Natural killer cell (primary cell): ENCODE results near the gene XDH. TPM values are rescaled to one million over a fixed set of nuclear protein-coding genes. Genes with fewer than 3 reads are reported as not detected.

Experiments
- ATAC-seq, 3 donors: fragments of 150-1000 bp in 2 of 3; fragments of 200-7000 bp in 1 of 3; cut with Tn5 transposase; 1 replicate in 1 of 3; 2 replicates in 2 of 3; pipeline ENCODE4 v1.10.0; 2021; ENCODE audit warnings: mild to moderate bottlenecking in 2 of 3, moderate library complexity in 2 of 3
- DNase-seq, 2 donors: peaks; one replicate each; pipeline versions ENCODE4 v3.0.0 to v3.0.0-alpha.2; 2013 to 2021; ENCODE audit warnings: mixed read lengths in 1 of 2
- H3K27ac ChIP-seq: one replicate; pipeline ENCODE4 v1.5.1; 2013; ENCODE audit warnings: mild to moderate bottlenecking, low read length
- H3K27me3 ChIP-seq: one replicate; pipeline ENCODE4 v1.6.1; 2013; ENCODE audit warnings: low read length; ENCODE audit not compliant: control insufficient read depth, insufficient read depth
- H3K36me3 ChIP-seq: one replicate; pipeline ENCODE4 v1.6.1; 2013; ENCODE audit warnings: low read length; ENCODE audit not compliant: control insufficient read depth, insufficient read depth
- H3K4me1 ChIP-seq: one replicate; pipeline ENCODE4 v1.6.1; 2013; ENCODE audit warnings: low read length; ENCODE audit not compliant: control insufficient read depth, insufficient read depth
- H3K4me3 ChIP-seq: one replicate; pipeline ENCODE4 v1.5.1; 2013; ENCODE audit warnings: low read length
- H3K9me3 ChIP-seq: one replicate; pipeline ENCODE4 v1.6.1; 2013; ENCODE audit warnings: low read length; ENCODE audit not compliant: control insufficient read depth, insufficient read depth
- H3K27ac Mint-ChIP-seq, 2 donors: one replicate each; pipeline ENCODE4 v1.8.0; 2022; ENCODE audit warnings: mild to moderate bottlenecking in 2 of 2, mixed read lengths in 2 of 2, moderate library complexity in 1 of 2
- H3K27me3 Mint-ChIP-seq, 2 donors: one replicate each; pipeline ENCODE4 v1.8.0; 2022; ENCODE audit warnings: low read depth in 2 of 2, mixed read lengths in 2 of 2
- H3K36me3 Mint-ChIP-seq: one replicate; pipeline ENCODE4 v1.8.0; 2022; ENCODE audit warnings: mixed read lengths
- H3K4me1 Mint-ChIP-seq, 2 donors: one replicate each; pipeline ENCODE4 v1.8.0; 2022; ENCODE audit warnings: mixed read lengths in 2 of 2
- H3K4me3 Mint-ChIP-seq: one replicate; pipeline ENCODE4 v1.8.0; 2022; ENCODE audit warnings: mild to moderate bottlenecking, moderate library complexity, mixed read lengths
- H3K9me3 Mint-ChIP-seq, 2 donors: one replicate each; pipeline ENCODE4 v1.8.0; 2022; ENCODE audit warnings: mixed read lengths in 2 of 2
- whole genome bisulfite sequencing: methylation state at CpG from one replicate; pipeline ENCODE4 v1.1.7; 2013; ENCODE audit warnings: missing lambda C conversion rate; ENCODE audit not compliant: insufficient coverage; 5-methylcytosine and 5-hydroxymethylcytosine counted together
- intact Hi-C: fragments of 100-400 bp; cut with micrococcal nuclease; formaldehyde crosslinking; loops from one replicate; pipeline ENCODE4 v1.14.2; 2022
- total RNA-seq, 4 donors: library from RNA; stranded (reverse); fragments of 120-200 nt in 1 of 4; gene quantifications; one replicate each; pipeline versions ENCODE4 v1.2.3 to v1.2.4, GENCODE V29; 2013 to 2022
- TF ChIP-seq, protein P1 (sequence below): fragments of 200-600 bp; IDR thresholded peaks from one replicate; pipeline ENCODE4 v1.8.0; 2022; ENCODE audit warnings: antibody characterized with exemption

XDH gene
- total RNA-seq, 3 donors from 2014 or later (not counting 1 experiment from before 2014, with no cell fraction given): not detected

DNA sequence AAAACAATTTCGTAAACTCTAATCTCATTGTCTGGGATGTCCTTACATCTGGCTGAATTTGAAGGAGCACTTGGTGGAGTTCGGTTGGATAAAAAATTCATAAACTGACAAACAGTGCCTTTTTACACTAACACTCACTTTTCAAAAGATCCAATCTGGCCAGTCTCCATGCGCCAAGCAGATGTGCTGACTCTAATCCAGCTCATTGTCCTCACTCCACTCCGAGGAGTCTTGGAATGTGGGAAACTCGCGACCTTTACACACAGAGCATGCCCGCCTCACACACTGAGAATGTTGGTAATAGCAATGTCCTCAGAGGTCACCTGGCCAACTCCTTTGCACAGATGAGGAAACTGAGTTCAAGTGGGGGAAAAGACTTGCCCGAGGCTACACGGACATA is 66.8 kb downstream of the XDH start:
- H3K27me3 Mint-ChIP-seq: peaks cover 17 to 21% of the 10 kb centered on the region in 2 donors
- Histone ChIP-seq H3K36me3 (no peaks in the 10 kb centered on the region), H3K27me3 (peaks cover 4% of the 10 kb centered on the region), H3K4me1 (no peaks in the 10 kb centered on the region), H3K9me3 (no peaks in the 10 kb centered on the region), H3K27ac (no peak overlapping the region), H3K4me3 (no peak overlapping the region)
- intact Hi-C loops: no loop called here
- H3K9me3 Mint-ChIP-seq: no peaks in the 10 kb centered on the region
- ATAC-seq (no peak), DNase-seq (no peak)
- H3K36me3 Mint-ChIP-seq: no peaks in the 10 kb centered on the region
- H3K4me1 Mint-ChIP-seq: no peaks in the 10 kb centered on the region
- WGBS: 82% methylated on average over 9 of the region's 9 CpGs
- H3K27ac Mint-ChIP-seq: no peak overlapping the region
- TF ChIP-seq, protein P1, sequence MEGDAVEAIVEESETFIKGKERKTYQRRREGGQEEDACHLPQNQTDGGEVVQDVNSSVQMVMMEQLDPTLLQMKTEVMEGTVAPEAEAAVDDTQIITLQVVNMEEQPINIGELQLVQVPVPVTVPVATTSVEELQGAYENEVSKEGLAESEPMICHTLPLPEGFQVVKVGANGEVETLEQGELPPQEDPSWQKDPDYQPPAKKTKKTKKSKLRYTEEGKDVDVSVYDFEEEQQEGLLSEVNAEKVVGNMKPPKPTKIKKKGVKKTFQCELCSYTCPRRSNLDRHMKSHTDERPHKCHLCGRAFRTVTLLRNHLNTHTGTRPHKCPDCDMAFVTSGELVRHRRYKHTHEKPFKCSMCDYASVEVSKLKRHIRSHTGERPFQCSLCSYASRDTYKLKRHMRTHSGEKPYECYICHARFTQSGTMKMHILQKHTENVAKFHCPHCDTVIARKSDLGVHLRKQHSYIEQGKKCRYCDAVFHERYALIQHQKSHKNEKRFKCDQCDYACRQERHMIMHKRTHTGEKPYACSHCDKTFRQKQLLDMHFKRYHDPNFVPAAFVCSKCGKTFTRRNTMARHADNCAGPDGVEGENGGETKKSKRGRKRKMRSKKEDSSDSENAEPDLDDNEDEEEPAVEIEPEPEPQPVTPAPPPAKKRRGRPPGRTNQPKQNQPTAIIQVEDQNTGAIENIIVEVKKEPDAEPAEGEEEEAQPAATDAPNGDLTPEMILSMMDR: no peak
- no peak overlapping the region for H3K4me3 Mint-ChIP-seq

DNA sequence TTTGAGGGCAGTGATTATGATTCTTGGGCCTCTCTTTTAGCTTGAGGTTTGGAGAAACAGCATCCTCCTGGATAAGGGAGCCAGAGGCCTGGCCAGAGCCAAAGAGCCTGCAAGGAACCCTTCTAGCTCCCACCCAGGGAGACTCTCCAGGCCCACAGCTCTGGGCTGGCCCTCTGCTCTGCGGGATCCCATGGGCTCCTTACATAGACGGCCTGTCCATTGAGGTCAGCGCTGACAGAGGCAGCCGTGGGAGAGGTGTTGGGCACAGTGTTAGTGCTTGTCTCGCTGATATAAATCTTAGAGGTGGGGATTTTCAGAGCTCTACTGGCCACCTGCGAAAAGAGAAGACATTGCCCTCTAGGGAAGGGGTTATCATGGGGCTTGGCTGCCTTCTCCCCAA is 67.2 kb downstream of the XDH start:
- H3K4me1 ChIP-seq: no peaks in the 10 kb centered on the region
- H3K4me1 Mint-ChIP-seq: no peaks in the 10 kb centered on the region
- H3K9me3 ChIP-seq: no peaks in the 10 kb centered on the region
- H3K27me3 Mint-ChIP-seq: peaks cover 14 to 18% of the 10 kb centered on the region in 2 donors
- no peaks in the 10 kb centered on the region for H3K36me3 ChIP-seq
- H3K27me3 ChIP-seq: no peaks in the 10 kb centered on the region
- no peaks in the 10 kb centered on the region for H3K36me3 Mint-ChIP-seq
- WGBS: 73% methylated on average over 6 of the region's 6 CpGs
- intact Hi-C loops: no loop called here
- DNase-seq (no peak), ATAC-seq (no peak)
- TF ChIP-seq, protein P1: no peak
- no peak overlapping the region for H3K27ac ChIP-seq
- no peak overlapping the region for H3K4me3 ChIP-seq
- H3K27ac Mint-ChIP-seq: no peak overlapping the region
- no peaks in the 10 kb centered on the region for H3K9me3 Mint-ChIP-seq
- H3K4me3 Mint-ChIP-seq: no peak overlapping the region

DNA sequence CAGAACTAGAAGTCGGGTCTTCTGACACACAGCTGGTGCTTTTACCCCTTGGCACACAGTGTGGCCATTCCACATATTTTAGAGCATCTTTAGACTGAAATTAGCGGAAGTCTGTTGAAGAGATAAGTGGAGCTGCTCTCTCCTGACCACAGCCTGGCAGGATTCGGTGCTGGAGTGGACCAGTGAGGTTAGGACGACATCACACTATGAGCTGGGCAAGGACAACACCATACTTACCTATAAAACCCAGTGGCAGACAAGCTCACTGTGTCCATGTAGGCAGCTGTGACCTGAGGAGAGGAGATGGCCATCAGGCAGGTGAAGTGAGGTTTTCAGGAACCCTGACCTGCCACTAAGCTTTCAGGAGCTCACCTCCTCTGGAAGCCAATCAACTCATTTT is 70.1 kb downstream of the XDH start:
- Mint-ChIP-seq H3K27me3 (peaks cover 8 to 11% of the 10 kb centered on the region in 2 donors), H3K4me3 (no peak overlapping the region), H3K27ac (no peak overlapping the region), H3K4me1 (no peaks in the 10 kb centered on the region), H3K36me3 (no peaks in the 10 kb centered on the region), H3K9me3 (no peaks in the 10 kb centered on the region)
- no peak overlapping the region for H3K27ac ChIP-seq
- H3K4me1 ChIP-seq: no peaks in the 10 kb centered on the region
- H3K27me3 ChIP-seq: no peaks in the 10 kb centered on the region
- H3K9me3 ChIP-seq: no peaks in the 10 kb centered on the region
- no peak for DNase-seq
- TF ChIP-seq, protein P1: no peak
- no peak for ATAC-seq
- intact Hi-C loops: no loop called here
- 68% methylated on average over 3 of the region's 4 CpGs for WGBS
- no peaks in the 10 kb centered on the region for H3K36me3 ChIP-seq
- H3K4me3 ChIP-seq: no peak overlapping the region

DNA sequence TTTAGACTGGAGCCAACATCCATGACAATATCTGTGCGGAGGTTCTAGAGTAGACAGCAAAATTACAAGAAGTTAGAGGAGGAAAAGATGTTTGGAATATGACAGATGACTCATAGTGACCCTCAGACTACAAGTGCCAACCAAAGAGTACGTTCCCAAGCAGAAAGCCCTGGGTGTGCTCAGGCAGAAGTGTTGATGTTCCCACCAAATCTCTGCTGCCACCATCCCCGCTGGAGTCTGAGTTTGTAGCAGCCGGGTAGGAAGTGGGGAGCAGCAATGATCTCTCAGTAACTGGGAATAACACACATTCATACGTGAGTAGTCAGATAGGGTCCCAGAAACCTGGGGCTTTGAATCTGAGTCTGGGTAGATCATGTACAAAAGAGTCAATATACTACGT is 73.2 kb downstream of the XDH start:
- intact Hi-C loops: no loop called here
- H3K27me3 ChIP-seq: no peaks in the 10 kb centered on the region
- no peaks in the 10 kb centered on the region for H3K9me3 ChIP-seq
- ATAC-seq (no peak), DNase-seq (no peak)
- TF ChIP-seq, protein P1: no peak
- Mint-ChIP-seq H3K36me3 (no peaks in the 10 kb centered on the region), H3K9me3 (no peaks in the 10 kb centered on the region), H3K4me1 (no peaks in the 10 kb centered on the region), H3K27ac (no peak overlapping the region), H3K27me3 (peaks cover 8 to 14% of the 10 kb centered on the region in 2 donors), H3K4me3 (no peak overlapping the region)
- no peaks in the 10 kb centered on the region for H3K36me3 ChIP-seq
- H3K4me3 ChIP-seq: no peak overlapping the region
- no peaks in the 10 kb centered on the region for H3K4me1 ChIP-seq
- H3K27ac ChIP-seq: no peak overlapping the region
- 85% methylated on average over 6 of the region's 6 CpGs for WGBS
